Retinal pigment epithelial cell (primary cell): Measurements from ENCODE around the gene ADGRD2.

ENCODE experiments used
- DNase-seq: peaks from one replicate; pipeline ENCODE4 v3.0.0-alpha.2; 2010; ENCODE audit warnings: low read depth
- H3K4me3 ChIP-seq: 2 replicates; pipeline ENCODE4 v1.5.1; 2011; ENCODE audit warnings: mild to moderate bottlenecking, low read length, control low read depth, moderate library complexity
- TF ChIP-seq, protein P1 (sequence below): conservative IDR thresholded peaks from 2 replicates; pipeline ENCODE4 v1.5.1; 2011; ENCODE audit warnings: low read depth, low read length, control low read depth, inconsistent platforms

Gene ADGRD2

DNA sequence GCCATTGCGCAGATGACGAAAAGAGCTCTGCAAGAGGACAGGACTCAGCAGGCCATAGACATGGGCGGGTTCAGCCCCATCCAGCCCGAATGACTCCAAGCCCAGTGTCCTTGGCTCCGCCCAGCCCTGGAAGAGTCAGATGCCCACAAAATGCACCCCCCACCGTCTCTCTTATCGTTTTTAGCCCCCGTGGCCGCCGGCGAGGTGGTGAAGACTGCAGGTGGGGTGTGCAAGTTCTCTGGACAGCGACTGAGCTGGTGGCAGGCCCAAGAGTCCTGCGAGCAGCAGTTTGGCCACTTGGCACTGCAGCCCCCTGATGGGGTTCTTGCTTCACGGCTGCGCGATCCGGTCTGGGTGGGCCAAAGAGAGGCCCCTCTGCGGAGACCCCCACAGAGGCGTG is 2.1 kb downstream of the ADGRD2 start:
- no peak overlapping the region for H3K4me3 ChIP-seq
- TF ChIP-seq, protein P1, sequence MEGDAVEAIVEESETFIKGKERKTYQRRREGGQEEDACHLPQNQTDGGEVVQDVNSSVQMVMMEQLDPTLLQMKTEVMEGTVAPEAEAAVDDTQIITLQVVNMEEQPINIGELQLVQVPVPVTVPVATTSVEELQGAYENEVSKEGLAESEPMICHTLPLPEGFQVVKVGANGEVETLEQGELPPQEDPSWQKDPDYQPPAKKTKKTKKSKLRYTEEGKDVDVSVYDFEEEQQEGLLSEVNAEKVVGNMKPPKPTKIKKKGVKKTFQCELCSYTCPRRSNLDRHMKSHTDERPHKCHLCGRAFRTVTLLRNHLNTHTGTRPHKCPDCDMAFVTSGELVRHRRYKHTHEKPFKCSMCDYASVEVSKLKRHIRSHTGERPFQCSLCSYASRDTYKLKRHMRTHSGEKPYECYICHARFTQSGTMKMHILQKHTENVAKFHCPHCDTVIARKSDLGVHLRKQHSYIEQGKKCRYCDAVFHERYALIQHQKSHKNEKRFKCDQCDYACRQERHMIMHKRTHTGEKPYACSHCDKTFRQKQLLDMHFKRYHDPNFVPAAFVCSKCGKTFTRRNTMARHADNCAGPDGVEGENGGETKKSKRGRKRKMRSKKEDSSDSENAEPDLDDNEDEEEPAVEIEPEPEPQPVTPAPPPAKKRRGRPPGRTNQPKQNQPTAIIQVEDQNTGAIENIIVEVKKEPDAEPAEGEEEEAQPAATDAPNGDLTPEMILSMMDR = no peak
- DNase-seq = no peak

DNA sequence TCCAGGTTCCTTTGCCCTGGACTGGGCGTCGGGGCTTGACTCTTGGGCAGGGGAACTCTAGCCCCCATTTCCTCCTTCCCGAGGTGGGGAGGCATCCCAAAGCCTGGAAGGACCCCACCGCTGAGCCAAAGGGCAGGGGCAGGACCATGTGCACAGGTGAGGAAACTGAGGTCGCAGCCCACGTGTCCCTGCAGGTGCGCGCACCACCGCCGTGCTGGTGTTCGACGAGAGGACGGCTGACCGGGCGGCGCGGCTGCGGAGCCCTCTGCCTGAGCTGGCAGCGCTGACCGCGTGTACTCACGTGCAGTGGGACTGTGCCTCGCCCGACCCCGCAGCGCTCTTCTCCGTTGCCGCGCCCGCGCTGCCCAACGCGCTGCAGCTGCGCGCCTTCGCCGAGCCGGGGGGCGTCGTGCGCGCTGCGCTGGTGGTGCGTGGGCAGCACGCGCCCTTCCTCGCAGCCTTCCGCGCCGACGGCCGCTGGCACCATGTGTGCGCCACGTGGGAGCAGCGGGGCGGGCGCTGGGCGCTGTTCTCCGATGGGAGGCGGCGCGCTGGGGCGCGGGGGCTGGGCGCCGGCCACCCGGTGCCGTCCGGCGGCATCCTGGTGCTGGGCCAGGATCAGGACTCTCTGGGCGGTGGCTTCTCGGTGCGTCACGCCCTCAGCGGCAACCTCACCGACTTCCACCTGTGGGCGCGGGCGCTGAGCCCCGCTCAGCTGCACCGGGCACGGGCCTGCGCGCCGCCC is 2.8 kb downstream of the ADGRD2 start:
- TF ChIP-seq, protein P1 = no peak
- no peak overlapping the region for H3K4me3 ChIP-seq
- DNase-seq = no peak

DNA sequence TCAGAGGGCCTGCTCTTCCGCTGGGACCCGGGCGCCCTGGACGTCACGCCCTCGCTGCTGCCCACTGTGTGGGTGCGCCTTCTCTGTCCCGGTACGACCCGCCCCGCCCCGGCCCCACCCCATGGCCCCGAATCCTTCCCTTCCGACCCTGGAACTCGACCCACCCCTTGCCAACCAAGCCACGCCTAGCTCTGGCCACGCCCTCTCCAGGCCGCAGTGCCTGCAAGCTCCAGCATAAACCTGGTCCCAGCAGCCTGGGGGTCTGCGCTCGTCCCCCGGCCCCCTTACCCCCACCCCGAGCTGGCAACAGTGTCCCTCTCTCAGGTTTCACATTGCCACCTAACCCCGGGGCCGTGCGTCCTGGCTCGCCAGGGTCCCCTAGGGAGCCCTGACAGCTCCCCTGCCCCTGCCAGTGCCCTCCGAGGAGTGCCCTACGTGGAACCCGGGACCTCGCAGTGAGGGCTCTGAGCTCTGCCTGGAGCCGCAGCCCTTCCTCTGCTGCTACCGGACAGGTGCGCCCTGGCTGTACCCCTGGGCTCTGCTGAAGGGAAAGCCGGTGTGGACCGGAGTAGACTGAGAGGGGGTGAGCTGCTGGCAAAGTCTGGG is 3.4 kb downstream of the ADGRD2 start:
- no peak overlapping the region for H3K4me3 ChIP-seq
- DNase-seq = no peak
- TF ChIP-seq, protein P1 = no peak

DNA sequence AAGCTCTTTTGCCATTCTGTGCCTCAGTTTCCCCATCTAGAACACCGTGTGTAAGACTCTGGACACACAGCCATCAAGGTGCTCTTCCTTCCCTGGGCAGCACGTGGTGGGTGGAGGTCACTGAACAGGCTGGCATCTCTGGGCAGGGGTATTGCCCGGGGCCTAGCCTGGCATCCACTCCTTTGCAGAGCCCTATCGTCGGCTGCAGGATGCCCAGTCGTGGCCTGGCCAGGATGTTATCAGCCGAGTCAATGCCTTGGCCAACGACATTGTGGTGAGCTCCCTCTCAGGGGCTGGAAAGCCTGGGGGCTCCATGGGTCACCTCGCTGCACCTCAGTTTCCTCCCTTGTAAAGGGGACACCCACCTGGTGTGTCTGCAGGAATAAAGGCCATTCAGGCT is 4.0 kb downstream of the ADGRD2 start:
- no peak for DNase-seq
- H3K4me3 ChIP-seq = no peak overlapping the region
- TF ChIP-seq, protein P1 = no peak

DNA sequence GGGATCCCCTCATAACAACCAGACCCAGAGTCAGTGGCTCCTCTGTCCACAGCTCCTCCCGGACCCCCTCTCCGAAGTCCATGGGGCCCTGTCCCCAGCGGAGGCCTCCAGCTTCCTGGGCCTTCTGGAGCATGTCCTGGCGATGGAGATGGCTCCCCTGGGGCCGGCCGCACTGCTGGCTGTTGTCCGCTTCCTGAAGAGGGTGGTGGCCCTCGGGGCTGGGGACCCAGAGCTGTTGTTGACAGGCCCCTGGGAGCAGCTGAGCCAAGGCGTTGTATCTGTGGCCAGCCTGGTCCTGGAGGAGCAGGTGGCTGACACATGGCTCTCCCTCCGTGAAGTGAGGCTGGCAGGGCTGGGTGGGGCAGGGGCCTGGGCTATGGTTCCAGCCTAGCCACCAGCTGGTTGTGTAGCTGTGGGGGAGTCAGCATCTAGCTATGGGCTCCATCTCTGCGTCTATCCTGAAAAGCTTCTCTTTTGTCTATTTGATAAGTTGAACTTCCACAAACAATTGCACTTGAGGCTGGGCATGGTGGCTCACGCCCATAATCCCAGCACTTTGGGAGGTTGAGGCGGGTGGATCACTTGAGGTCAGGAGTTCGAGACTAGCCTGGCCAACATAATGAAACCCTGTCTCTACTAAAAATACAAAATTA is 4.7 kb downstream of the ADGRD2 start:
- DNase-seq = no peak
- no peak overlapping the region for H3K4me3 ChIP-seq
- TF ChIP-seq, protein P1 = no peak

DNA sequence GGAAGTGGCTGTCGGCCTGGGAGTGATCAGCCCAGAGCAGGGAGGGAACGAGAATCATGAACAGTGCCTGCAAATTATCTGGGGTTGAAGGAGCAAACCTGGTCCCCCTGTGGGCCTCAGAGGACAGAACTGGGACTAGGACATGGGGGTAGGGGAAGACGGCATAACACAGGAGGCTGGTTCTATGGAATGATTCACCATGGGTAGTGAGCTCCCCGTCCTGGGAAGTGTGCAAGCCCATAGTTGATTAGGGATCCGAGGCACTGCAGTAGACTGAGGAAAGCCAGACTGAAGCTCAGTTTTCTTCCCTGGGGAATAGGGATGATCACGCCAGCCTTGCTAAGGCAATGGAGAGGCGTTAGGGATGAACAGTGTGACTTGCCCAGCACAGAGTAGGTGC is 5.6 kb downstream of the ADGRD2 start:
- H3K4me3 ChIP-seq = no peak overlapping the region
- TF ChIP-seq, protein P1 = no peak
- no peak for DNase-seq
